Left lung (tissue), 10 donors: ENCODE data around the gene CD84. TPM values are rescaled to one million over a fixed set of nuclear protein-coding genes. Genes with fewer than 3 reads are reported as not detected.
A peak's percentile ranks its signal among the peaks of the same experiment; 100 is the strongest.

Experiments
- ATAC-seq: fragments of 200-7000 bp; cut with Tn5 transposase; one replicate; pipeline ENCODE4 v1.9.1; 2020; ENCODE audit warnings: moderate library complexity
- DNase-seq, 4 donors: peaks; one replicate each; pipeline ENCODE4 v3.0.0-alpha.2; 2013 to 2020
- H3K27ac ChIP-seq, 2 donors: fragments of 200-600 bp; sonication (generic) in 1 of 2; one replicate each; pipeline versions ENCODE4 v1.5.0 to v1.8.0; 2020 to 2021
- H3K27me3 ChIP-seq, 2 donors: fragments of 200-600 bp; sonication (generic) in 1 of 2; one replicate each; pipeline versions ENCODE4 v1.5.0 to v1.8.0; 2020 to 2021
- H3K36me3 ChIP-seq, 2 donors: fragments of 200-600 bp; sonication (generic) in 1 of 2; one replicate each; pipeline versions ENCODE4 v1.5.0 to v1.8.0; 2020 to 2021
- H3K4me1 ChIP-seq, 2 donors: fragments of 200-600 bp; one replicate each; pipeline ENCODE4 v1.8.0; 2021
- H3K4me3 ChIP-seq, 2 donors: fragments of 200-600 bp; sonication (generic) in 1 of 2; one replicate each; pipeline versions ENCODE4 v1.5.0 to v1.8.0; 2020 to 2021; ENCODE audit warnings: mild to moderate bottlenecking in 1 of 2
- H3K9me3 ChIP-seq, 2 donors: fragments of 200-600 bp; sonication (generic) in 1 of 2; one replicate each; pipeline versions ENCODE4 v1.5.0 to v1.8.0; 2020 to 2021
- CTCF ChIP-seq, 2 donors: fragments of 200-600 bp; sonication (generic) in 1 of 2; IDR thresholded peaks; one replicate each; pipeline versions ENCODE4 v1.5.0 to v1.8.0; 2021; ENCODE audit warnings: antibody characterized with exemption in 2 of 2
- intact Hi-C, 2 donors: fragments of 100-400 bp; cut with DNase I; formaldehyde crosslinking; loops; one replicate each; pipeline versions ENCODE4 v1.11.2 to v1.14.2; 2022
- polyA plus RNA-seq, 6 donors: library from polyadenylated mRNA; unstranded; fragments of 120-200 nt; gene quantifications; one replicate each; pipeline ENCODE4 v1.2.1, GENCODE V29; 2013; ENCODE audit not compliant: insufficient read length in 6 of 6
- total RNA-seq, 2 donors: library from RNA; stranded (reverse); fragmentation: NEBNext Ultra II Directional; extraction: Animal tissue kit (Norgen Biotek cat#: 25700); gene quantifications; one replicate each; pipeline ENCODE4 v1.2.1, GENCODE V29; 2021
- donor health status: DM: no; HTN: yes; CAD: no.
- donor health status: DM: no; HTN: no; CAD: no.

The CD84 gene
- total and polyA plus RNA-seq, 8 donors, result 1.6 to 39.7 (median 2.3) TPM

- intact Hi-C loops, result no loop called here
- Histone ChIP-seq H3K4me3 (peak overlapping the region in 1 of 2 donors; percentile 31), H3K36me3 (no peaks in the 10 kb centered on the region), H3K27me3 (no peaks in the 10 kb centered on the region), H3K4me1 (peaks cover 0 to 60% of the 10 kb centered on the region in 2 donors), H3K9me3 (no peaks in the 10 kb centered on the region), H3K27ac (peak overlapping the region in 1 of 2 donors; percentile 90)
- ATAC-seq (peak; percentile 27), DNase-seq (no peak)
- TF ChIP-seq CTCF (IDR thresholded peaks at IDR 0.05), result no peak
These were observed 2.9 kb downstream of the CD84 start for GRCh38 chr1:160576390-160576789.

GRCh38 chr1:160575112-160575664 is 4.1 kb downstream of the CD84 start:
- Histone ChIP-seq H3K36me3 (no peaks in the 10 kb centered on the region), H3K4me3 (no peak overlapping the region), H3K9me3 (no peaks in the 10 kb centered on the region), H3K27me3 (no peaks in the 10 kb centered on the region), H3K4me1 (peaks cover 0 to 60% of the 10 kb centered on the region in 2 donors), H3K27ac (peak overlapping the region; percentile 72 to 90)
- TF ChIP-seq CTCF (IDR thresholded peaks at IDR 0.05), result no peak
- intact Hi-C loops, result no loop called here
- DNase-seq (no peak), ATAC-seq (peak; percentile 78)

- Histone ChIP-seq H3K27ac (peak overlapping the region in 1 of 2 donors; percentile 29), H3K36me3 (no peaks in the 10 kb centered on the region), H3K4me1 (peaks cover 0 to 57% of the 10 kb centered on the region in 2 donors), H3K9me3 (no peaks in the 10 kb centered on the region), H3K27me3 (no peaks in the 10 kb centered on the region), H3K4me3 (no peak overlapping the region)
- intact Hi-C loops, result no loop called here
- ATAC-seq (peak; percentile 59), DNase-seq (no peak)
- no peak for TF ChIP-seq CTCF (IDR thresholded peaks at IDR 0.05)
These were observed 8.5 kb downstream of the CD84 start for GRCh38 chr1:160570840-160571239.

- intact Hi-C loops, result no loop called here
- no peaks in the 10 kb centered on the region for H3K36me3 ChIP-seq
- TF ChIP-seq CTCF (IDR thresholded peaks at IDR 0.05), result no peak
- peak overlapping the region in 1 of 2 donors; percentile 29 for H3K27ac ChIP-seq
- no peaks in the 10 kb centered on the region for H3K9me3 ChIP-seq
- DNase-seq, result no peak
- H3K4me1 ChIP-seq, result peaks cover 0 to 52% of the 10 kb centered on the region in 2 donors
- no peak overlapping the region for H3K4me3 ChIP-seq
- ATAC-seq, result no peak
- H3K27me3 ChIP-seq, result no peaks in the 10 kb centered on the region
These were observed 9.5 kb downstream of the CD84 start for GRCh38 chr1:160569806-160570205.

GRCh38 chr1:160567858-160568682 is 11.2 kb downstream of the CD84 start:
- intact Hi-C loops, result no loop called here
- Histone ChIP-seq H3K27ac (peak overlapping the region in 1 of 2 donors; percentile 5), H3K36me3 (no peaks in the 10 kb centered on the region), H3K4me3 (no peak overlapping the region), H3K9me3 (peaks cover 0 to 4% of the 10 kb centered on the region in 2 donors), H3K27me3 (no peaks in the 10 kb centered on the region), H3K4me1 (peaks cover 0 to 39% of the 10 kb centered on the region in 2 donors)
- DNase-seq (no peak), ATAC-seq (peak; percentile 16)
- TF ChIP-seq CTCF (IDR thresholded peaks at IDR 0.05), result no peak
